Thoracic aorta (tissue), 2 donors: Measurements from ENCODE around the gene KRT80. TPM values are rescaled to one million over a fixed set of nuclear protein-coding genes. Genes with fewer than 3 reads are reported as not detected.

Source experiments
- ATAC-seq: fragments of 150-250 bp; one replicate; pipeline ENCODE4 v1.8.0; 2017; ENCODE audit warnings: low read depth; ENCODE audit not compliant: insufficient number of reproducible peaks, low FRiP score
- DNase-seq: peaks from one replicate; pipeline ENCODE4 v3.0.0-alpha.2; 2020; ENCODE audit warnings: low spot score
- H3K27ac ChIP-seq, 2 donors: fragments of 200-600 bp; sonication (generic); 1 replicate in 1 of 2; 2 replicates in 1 of 2; pipeline ENCODE4 v1.5.1; 2016; ENCODE audit warnings: mild to moderate bottlenecking in 2 of 2, moderate library complexity in 2 of 2
- H3K27me3 ChIP-seq: fragments of 200-600 bp; sonication (generic); replicated peaks from 2 replicates; pipeline ENCODE4 v1.6.0; 2016; ENCODE audit warnings: mild to moderate bottlenecking; ENCODE audit not compliant: insufficient read depth
- H3K36me3 ChIP-seq: fragments of 200-600 bp; sonication (generic); one replicate; pipeline ENCODE4 v1.5.1; 2016
- H3K4me1 ChIP-seq, 2 donors: fragments of 200-600 bp; sonication (generic); 1 replicate in 1 of 2; 2 replicates in 1 of 2; pipeline versions ENCODE4 v1.5.1 to v1.6.0; 2016; ENCODE audit warnings: low read depth in 2 of 2, mild to moderate bottlenecking in 1 of 2; ENCODE audit not compliant: control insufficient read depth in 1 of 2
- H3K4me3 ChIP-seq: fragments of 200-600 bp; sonication (generic); 2 replicates; pipeline ENCODE4 v1.5.1; 2016; ENCODE audit warnings: mild to moderate bottlenecking
- H3K9me3 ChIP-seq: fragments of 200-600 bp; sonication (generic); 2 replicates; pipeline ENCODE4 v1.5.1; 2016
- total RNA-seq, 2 donors: library from RNA; depleted of rRNA; stranded (reverse); fragments of >200 nt; gene quantifications; one replicate each; pipeline versions ENCODE4 v1.1.0 to v1.2.3, GENCODE V29; 2016
- TF ChIP-seq, protein P1 (sequence below): fragments of 200-600 bp; sonication (generic); IDR thresholded peaks from one replicate; pipeline ENCODE4 v1.5.1; 2019; ENCODE audit warnings: antibody characterized with exemption

The KRT80 gene
- total RNA-seq, 2 donors from 2014 or later = 0.21 to 0.41 TPM

DNA sequence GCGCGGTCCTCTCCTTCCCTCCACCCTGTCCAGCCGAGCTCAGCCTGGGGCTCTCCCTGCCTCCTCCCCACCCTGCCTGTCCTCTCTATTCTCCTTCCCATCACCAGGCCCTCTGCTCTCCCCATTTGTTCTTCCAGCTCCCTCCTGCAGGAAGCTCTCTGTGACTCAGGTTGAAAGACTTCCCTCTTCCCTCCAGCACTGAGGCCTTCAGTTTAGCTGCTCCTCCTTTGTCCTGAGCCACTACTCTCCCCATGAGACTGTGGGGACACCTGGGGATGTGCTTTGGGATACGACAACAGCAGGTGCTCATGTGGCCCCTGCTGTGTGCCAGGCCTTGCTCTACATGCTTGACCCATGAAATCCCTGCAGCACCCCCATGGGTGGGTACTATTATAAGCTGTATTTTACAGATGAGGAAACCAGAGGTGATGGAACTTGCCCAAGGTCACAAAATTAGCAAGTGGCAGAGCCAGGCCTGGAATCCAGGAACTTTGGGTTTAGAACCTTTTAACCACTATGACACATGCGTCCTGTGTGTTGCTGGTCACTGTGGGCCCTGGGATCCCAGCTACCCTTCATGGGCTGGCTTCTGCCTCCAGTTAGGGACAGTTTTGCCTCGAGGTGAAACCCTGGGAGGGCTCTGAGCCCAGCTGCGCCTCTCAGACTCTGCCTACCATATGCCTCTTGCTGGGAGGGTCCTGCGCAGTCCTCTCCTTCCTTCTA lies 5.5 kb downstream of the KRT80 start:
- H3K9me3 ChIP-seq = no peaks in the 10 kb centered on the region
- TF ChIP-seq, protein P1, sequence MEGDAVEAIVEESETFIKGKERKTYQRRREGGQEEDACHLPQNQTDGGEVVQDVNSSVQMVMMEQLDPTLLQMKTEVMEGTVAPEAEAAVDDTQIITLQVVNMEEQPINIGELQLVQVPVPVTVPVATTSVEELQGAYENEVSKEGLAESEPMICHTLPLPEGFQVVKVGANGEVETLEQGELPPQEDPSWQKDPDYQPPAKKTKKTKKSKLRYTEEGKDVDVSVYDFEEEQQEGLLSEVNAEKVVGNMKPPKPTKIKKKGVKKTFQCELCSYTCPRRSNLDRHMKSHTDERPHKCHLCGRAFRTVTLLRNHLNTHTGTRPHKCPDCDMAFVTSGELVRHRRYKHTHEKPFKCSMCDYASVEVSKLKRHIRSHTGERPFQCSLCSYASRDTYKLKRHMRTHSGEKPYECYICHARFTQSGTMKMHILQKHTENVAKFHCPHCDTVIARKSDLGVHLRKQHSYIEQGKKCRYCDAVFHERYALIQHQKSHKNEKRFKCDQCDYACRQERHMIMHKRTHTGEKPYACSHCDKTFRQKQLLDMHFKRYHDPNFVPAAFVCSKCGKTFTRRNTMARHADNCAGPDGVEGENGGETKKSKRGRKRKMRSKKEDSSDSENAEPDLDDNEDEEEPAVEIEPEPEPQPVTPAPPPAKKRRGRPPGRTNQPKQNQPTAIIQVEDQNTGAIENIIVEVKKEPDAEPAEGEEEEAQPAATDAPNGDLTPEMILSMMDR = no peak
- no peak overlapping the region for H3K4me3 ChIP-seq
- DNase-seq (no peak), ATAC-seq (no peak)
- H3K4me1 ChIP-seq = peaks cover 16 to 58% of the 10 kb centered on the region in 2 donors
- H3K36me3 ChIP-seq = no peaks in the 10 kb centered on the region
- H3K27me3 ChIP-seq = no peaks in the 10 kb centered on the region
- peak overlapping the region; percentile 77 to 84 for H3K27ac ChIP-seq

DNA sequence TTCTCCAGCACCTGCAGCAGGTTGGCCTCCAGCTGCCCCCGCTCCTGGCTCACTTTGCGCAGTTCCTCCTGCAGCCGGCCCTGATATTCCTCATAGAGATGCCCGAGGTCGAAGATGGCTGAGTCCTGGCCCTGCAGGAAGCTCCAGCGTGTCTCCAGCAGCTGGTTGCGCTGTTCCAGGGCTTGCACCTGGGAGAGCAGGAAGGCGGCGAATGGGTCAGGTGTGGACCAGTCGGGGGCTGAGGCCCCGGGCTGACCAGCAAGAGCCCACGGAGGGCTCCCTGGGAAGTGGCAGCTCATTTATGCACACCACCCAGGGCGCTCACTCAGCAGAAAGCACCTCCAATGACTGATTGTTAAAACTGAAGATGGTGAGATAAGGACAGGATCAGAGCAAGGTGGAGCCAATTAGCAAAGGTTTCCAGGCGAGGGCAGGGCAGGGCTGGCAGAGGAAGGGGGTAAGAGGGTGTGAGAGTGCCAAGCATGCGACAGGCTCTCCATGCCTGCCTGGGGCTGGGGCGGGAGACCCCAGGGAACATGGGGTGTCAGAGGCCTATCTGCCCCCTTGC lies 6.3 kb downstream of the KRT80 start:
- Histone ChIP-seq H3K36me3 (no peaks in the 10 kb centered on the region), H3K27ac (peak overlapping the region; percentile 77 to 84), H3K27me3 (no peaks in the 10 kb centered on the region), H3K9me3 (no peaks in the 10 kb centered on the region), H3K4me1 (peaks cover 15 to 50% of the 10 kb centered on the region in 2 donors), H3K4me3 (no peak overlapping the region)
- TF ChIP-seq, protein P1 = no peak
- DNase-seq (no peak), ATAC-seq (no peak)

DNA sequence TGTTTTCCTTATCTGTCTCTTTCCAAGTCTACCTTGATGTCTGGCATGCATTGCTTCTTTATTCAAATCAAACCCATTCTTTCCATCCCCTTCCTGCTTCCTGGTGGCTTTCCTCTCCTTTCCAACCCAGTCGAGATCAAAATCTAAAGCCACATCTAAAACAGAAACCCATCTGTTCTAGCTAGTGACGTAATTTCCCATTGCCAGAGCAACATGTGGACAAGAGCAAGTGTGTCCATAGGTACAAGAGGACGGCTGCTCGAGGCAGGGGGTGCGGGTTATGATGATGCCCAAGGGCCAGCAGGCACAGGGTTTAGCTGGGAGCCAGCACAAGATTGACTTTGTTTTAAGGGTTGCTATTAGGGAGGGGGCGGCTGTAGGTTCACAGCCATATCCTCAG lies 7.0 kb downstream of the KRT80 start:
- DNase-seq = no peak
- Histone ChIP-seq H3K4me1 (peaks cover 10 to 43% of the 10 kb centered on the region in 2 donors), H3K4me3 (no peak overlapping the region), H3K9me3 (no peaks in the 10 kb centered on the region), H3K36me3 (no peaks in the 10 kb centered on the region), H3K27me3 (no peaks in the 10 kb centered on the region), H3K27ac (peak overlapping the region in 1 of 2 donors; percentile 13)
- ATAC-seq = no peak
- TF ChIP-seq, protein P1 = no peak

DNA sequence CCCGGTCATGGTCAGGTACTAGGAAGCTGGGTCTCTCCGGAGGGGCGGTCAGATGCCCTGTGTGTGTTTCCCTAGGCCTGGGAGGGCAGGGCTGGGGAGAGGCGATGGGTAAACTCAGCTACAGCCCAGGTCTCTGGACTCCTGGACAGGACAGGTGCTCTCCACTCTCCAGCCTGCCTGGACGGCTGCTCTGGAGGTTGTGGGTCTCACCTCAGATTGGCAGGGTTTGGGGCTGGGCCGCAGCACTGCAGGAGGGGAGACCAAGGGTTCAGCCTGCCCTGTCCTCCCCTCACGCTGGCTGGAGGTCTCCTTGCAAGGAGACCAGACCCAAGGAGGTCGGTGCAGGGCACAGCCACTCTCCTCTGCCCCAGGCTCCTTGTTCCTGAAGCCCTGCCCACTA lies 7.8 kb downstream of the KRT80 start:
- ATAC-seq = no peak
- H3K4me1 ChIP-seq = peaks cover 5 to 42% of the 10 kb centered on the region in 2 donors

GRCh38 chr12:52183544-52183910 lies 8.3 kb downstream of the KRT80 start:
- Histone ChIP-seq H3K36me3 (no peaks in the 10 kb centered on the region), H3K9me3 (no peaks in the 10 kb centered on the region), H3K27ac (peak overlapping the region in 1 of 2 donors; percentile 4), H3K27me3 (no peaks in the 10 kb centered on the region), H3K4me3 (no peak overlapping the region), H3K4me1 (peaks cover 5 to 47% of the 10 kb centered on the region in 2 donors)
- ATAC-seq (no peak), DNase-seq (no peak)
- TF ChIP-seq, protein P1 = no peak

More for the DNA sequence above, 7.8 kb downstream of the KRT80 start:
- H3K27ac ChIP-seq = peak overlapping the region in 1 of 2 donors; percentile 4
- TF ChIP-seq, protein P1 = no peak
- no peak for DNase-seq
- H3K4me3 ChIP-seq = no peak overlapping the region
- H3K36me3 ChIP-seq = no peaks in the 10 kb centered on the region
- no peaks in the 10 kb centered on the region for H3K27me3 ChIP-seq
- H3K9me3 ChIP-seq = no peaks in the 10 kb centered on the region
